Measurements from ENCODE around the gene FTO.

Gene FTO

GRCh38 chr16:54048586-54049495, 344.9 kb downstream of the FTO start:
- in situ Hi-C loops (cut with HindIII; ENCODE audit: low pct_ligation_motif_present, low sequenced_read_pairs): no loop called here
- Histone ChIP-seq H3K4me3 (ENCODE audit: low read depth, low read length) (no peak overlapping the region), H3K36me3 (replicated peaks) (no peaks in the 10 kb centered on the region), H3K27me3 (replicated peaks) (no peaks in the 10 kb centered on the region), H3K27ac (no peak overlapping the region)
- DNase-seq: no peak
- no peak for TF ChIP-seq CTCF (IDR thresholded peaks at IDR 0.05; ENCODE audit: low read depth, low read length, missing control alignments)

GRCh38 chr16:54049591-54050458, 345.9 kb downstream of the FTO start:
- in situ Hi-C loops (cut with HindIII; ENCODE audit: low pct_ligation_motif_present, low sequenced_read_pairs): no loop called here
- H3K27me3 ChIP-seq (replicated peaks): no peaks in the 10 kb centered on the region
- no peak overlapping the region for H3K27ac ChIP-seq
- no peak for DNase-seq
- H3K4me3 ChIP-seq (ENCODE audit: low read depth, low read length): no peak overlapping the region
- TF ChIP-seq CTCF (IDR thresholded peaks at IDR 0.05; ENCODE audit: low read depth, low read length, missing control alignments): no peak
- no peaks in the 10 kb centered on the region for H3K36me3 ChIP-seq (replicated peaks)

- no peaks in the 10 kb centered on the region for H3K27me3 ChIP-seq (replicated peaks)
- H3K36me3 ChIP-seq (replicated peaks): no peaks in the 10 kb centered on the region
- in situ Hi-C loops (cut with HindIII; ENCODE audit: low pct_ligation_motif_present, low sequenced_read_pairs): no loop called here
- no peak for TF ChIP-seq CTCF (IDR thresholded peaks at IDR 0.05; ENCODE audit: low read depth, low read length, missing control alignments)
- H3K4me3 ChIP-seq (ENCODE audit: low read depth, low read length): no peak overlapping the region
- DNase-seq: no peak
- H3K27ac ChIP-seq: no peak overlapping the region
These were observed 346.7 kb downstream of the FTO start for GRCh38 chr16:54050459-54051210.

GRCh38 chr16:54051821-54052220, 347.9 kb downstream of the FTO start:
- H3K27me3 ChIP-seq (replicated peaks): no peaks in the 10 kb centered on the region
- in situ Hi-C loops (cut with HindIII; ENCODE audit: low pct_ligation_motif_present, low sequenced_read_pairs): no loop called here
- H3K27ac ChIP-seq: no peak overlapping the region
- TF ChIP-seq CTCF (IDR thresholded peaks at IDR 0.05; ENCODE audit: low read depth, low read length, missing control alignments): no peak
- DNase-seq: no peak
- H3K4me3 ChIP-seq (ENCODE audit: low read depth, low read length): no peak overlapping the region
- H3K36me3 ChIP-seq (replicated peaks): no peaks in the 10 kb centered on the region

- no peak overlapping the region for H3K4me3 ChIP-seq (ENCODE audit: low read depth, low read length)
- DNase-seq: no peak
- no peaks in the 10 kb centered on the region for H3K36me3 ChIP-seq (replicated peaks)
- TF ChIP-seq CTCF (IDR thresholded peaks at IDR 0.05; ENCODE audit: low read depth, low read length, missing control alignments): no peak
- in situ Hi-C loops (cut with HindIII; ENCODE audit: low pct_ligation_motif_present, low sequenced_read_pairs): no loop called here
- H3K27ac ChIP-seq: no peak overlapping the region
- H3K27me3 ChIP-seq (replicated peaks): no peaks in the 10 kb centered on the region
These were observed 348.3 kb downstream of the FTO start for GRCh38 chr16:54052271-54052670.

Measured in brain microvascular endothelial cell (primary cell).